ENCODE data around the gene MAPK6.
"Not testable (repeated sequence)": the region's sequence is repeated elsewhere in the genome, so short reads cannot be mapped to it uniquely, and the experiment has no call there.

Gene MAPK6

GRCh38 chr15:52018693-52019393 is at the start of gene MAPK6:
MAPK6 (plus strand) TSS chr15:52019219; CDS start chr15:52046461, 27,242 bp downstream.
- CTCF ChIA-PET: no interaction called here
- Mint-ChIP-seq H3K27ac (peak within 1 kb of the TSS; percentile 99), H3K9me3 (no peaks in the 10 kb centered on the region), H3K27me3 (peaks cover 14% of the 10 kb centered on the region), H3K4me1 (peaks cover 39% of the 10 kb centered on the region), H3K4me3 (peak within 1 kb of the TSS; percentile 98), H3K36me3 (no peaks in the 10 kb centered on the region)
- DNase-seq: peak; percentile 94

- CTCF ChIA-PET: interaction anchor here (1.4 kb wide), 1 partner anchor 64 kb away, joined by 3 read pairs; no protein-coding TSS in a partner anchor
- peaks cover 5% of the 10 kb centered on the region for H3K27me3 Mint-ChIP-seq
- H3K36me3 Mint-ChIP-seq: peaks cover 38% of the 10 kb centered on the region
- H3K9me3 Mint-ChIP-seq: peaks cover 9% of the 10 kb centered on the region
- H3K27ac Mint-ChIP-seq: no peak overlapping the region
- no peak for DNase-seq
- H3K4me1 Mint-ChIP-seq: peaks cover 33% of the 10 kb centered on the region
- H3K4me3 Mint-ChIP-seq: peak overlapping the region; percentile 24
These were observed 49.3 kb upstream of the MAPK6 start for GRCh38 chr15:51969728-51970127.

GRCh38 chr15:51970132-51970817 is 48.7 kb upstream of the MAPK6 start:
- peaks cover 34% of the 10 kb centered on the region for H3K36me3 Mint-ChIP-seq
- H3K27me3 Mint-ChIP-seq: peaks cover 5% of the 10 kb centered on the region
- peak overlapping the region; percentile 95 for H3K4me3 Mint-ChIP-seq
- H3K4me1 Mint-ChIP-seq: peaks cover 32% of the 10 kb centered on the region
- H3K9me3 Mint-ChIP-seq: peaks cover 9% of the 10 kb centered on the region
- DNase-seq: no peak
- peak overlapping the region; percentile 93 for H3K27ac Mint-ChIP-seq
- CTCF ChIA-PET: interaction anchor here (1.0 to 1.4 kb wide), 3 partner anchors 14 to 238 kb away, joined by 3 to 4 read pairs (median 3); no protein-coding TSS in a partner anchor

GRCh38 chr15:51971032-51971374 is 48.0 kb upstream of the MAPK6 start:
- Mint-ChIP-seq H3K4me1 (peaks cover 28% of the 10 kb centered on the region), H3K4me3 (peak overlapping the region; percentile 95), H3K27ac (peak overlapping the region; percentile 93), H3K9me3 (peaks cover 9% of the 10 kb centered on the region), H3K27me3 (peaks cover 5% of the 10 kb centered on the region), H3K36me3 (peaks cover 27% of the 10 kb centered on the region)
- DNase-seq: no peak
- CTCF ChIA-PET: interaction anchor here (0.9 to 2.2 kb wide), 6 partner anchors 10 to 237 kb away, joined by 3 to 12 read pairs (median 4); no protein-coding TSS in a partner anchor

- Mint-ChIP-seq H3K27me3 (peaks cover 5% of the 10 kb centered on the region), H3K4me3 (peak within 1 kb of the TSS; percentile 95), H3K27ac (peak within 1 kb of the TSS; percentile 93), H3K9me3 (peaks cover 9% of the 10 kb centered on the region), H3K36me3 (peaks cover 22% of the 10 kb centered on the region), H3K4me1 (peaks cover 27% of the 10 kb centered on the region)
- peak; percentile 94 for DNase-seq
- CTCF ChIA-PET: interaction anchor here (0.9 to 2.2 kb wide), 5 partner anchors 9 to 237 kb away, joined by 3 to 12 read pairs (median 4); no protein-coding TSS in a partner anchor
These were observed 47.5 kb upstream of the MAPK6 start, which contains the start of gene LEO1 for GRCh38 chr15:51971375-51972133. LEO1 (minus strand) TSS chr15:51971778; CDS start chr15:51971745, 33 bp downstream.

DNA sequence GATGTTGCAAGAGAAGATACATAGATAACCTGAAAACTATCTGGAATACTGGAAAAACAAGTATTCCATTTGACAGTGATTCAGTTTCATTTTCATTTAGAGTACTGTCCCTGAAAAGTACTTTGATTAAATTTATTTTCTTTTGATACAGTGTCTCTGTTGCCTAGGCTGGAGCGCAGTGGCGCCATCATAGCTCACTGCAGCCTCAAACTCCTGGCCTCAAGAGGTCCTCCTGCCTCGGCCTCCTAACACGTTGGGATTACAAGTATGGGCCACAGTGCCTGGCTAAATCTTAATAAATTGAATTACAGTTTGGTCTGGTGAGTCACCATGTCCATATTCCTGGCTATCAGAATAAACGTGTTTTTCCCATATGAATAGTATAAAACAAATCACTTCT is 45.8 kb upstream of the MAPK6 start:
- Mint-ChIP-seq H3K27ac (peak overlapping the region; percentile 71), H3K4me3 (no peak overlapping the region)

GRCh38 chr15:51973775-51974174 is 45.2 kb upstream of the MAPK6 start:
- CTCF ChIA-PET: interaction anchor here (1.5 kb wide), 1 partner anchor 105 kb away, joined by 5 read pairs; no protein-coding TSS in a partner anchor
- H3K27ac Mint-ChIP-seq: no peak overlapping the region
- H3K4me3 Mint-ChIP-seq: no peak overlapping the region

More for the DNA sequence above, 45.8 kb upstream of the MAPK6 start:
- Mint-ChIP-seq H3K4me1 (peaks cover 27% of the 10 kb centered on the region), H3K27me3 (peaks cover 5% of the 10 kb centered on the region), H3K36me3 (peaks cover 11% of the 10 kb centered on the region), H3K9me3 (no peaks in the 10 kb centered on the region)
- no peak for DNase-seq
- CTCF ChIA-PET: interaction anchor here (0.6 to 2.2 kb wide), 4 partner anchors 8 to 260 kb away, joined by 3 to 12 read pairs (median 6); no protein-coding TSS in a partner anchor

DNA sequence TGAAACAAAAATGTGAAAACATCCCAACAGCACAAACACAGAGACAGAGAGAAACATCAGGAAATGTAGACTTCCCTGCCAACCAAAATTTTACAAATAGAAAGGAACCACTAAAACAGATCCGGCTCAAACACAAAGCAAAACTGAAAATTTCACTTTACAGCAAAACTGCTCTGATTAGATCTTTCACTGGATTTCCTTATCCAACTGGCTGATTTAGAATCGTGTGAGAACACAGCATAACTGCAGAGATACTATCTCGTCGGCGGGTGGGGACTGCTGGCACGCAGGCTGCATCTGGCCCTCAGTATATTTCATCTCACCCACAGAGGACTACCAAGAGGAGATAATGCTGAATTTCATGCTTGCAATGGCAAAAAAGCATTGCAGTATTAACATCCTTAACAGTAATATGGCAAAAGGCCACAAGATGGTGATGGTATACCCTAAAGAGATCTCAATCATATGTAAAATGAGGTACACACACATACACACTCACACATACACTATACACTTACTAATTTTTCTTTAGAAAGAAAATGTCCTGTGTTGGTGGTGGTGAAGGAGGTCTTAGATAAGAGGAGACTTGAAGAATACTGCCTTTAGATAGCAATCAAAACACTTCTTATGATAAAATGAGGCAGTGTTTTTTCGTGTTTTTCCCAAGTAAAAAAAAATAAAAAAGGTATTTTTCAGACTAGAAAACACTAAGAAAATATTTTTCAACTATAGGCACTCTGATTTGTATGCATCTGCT is 36.8 kb upstream of the MAPK6 start:
- Mint-ChIP-seq H3K27ac (peak overlapping the region; percentile 93), H3K4me3 (peak overlapping the region; percentile 70), H3K27me3 (peaks cover 6% of the 10 kb centered on the region), H3K9me3 (no peaks in the 10 kb centered on the region), H3K4me1 (peaks cover 17% of the 10 kb centered on the region), H3K36me3 (no peaks in the 10 kb centered on the region)
- peak; percentile 80 for DNase-seq
- CTCF ChIA-PET: interaction anchor here (1.1 to 3.4 kb wide), 5 partner anchors 10 to 158 kb away, joined by 3 to 39 read pairs (median 12); partner anchors contain the start of gene LEO1

More at GRCh38 chr15:51973775-51974174, 45.2 kb upstream of the MAPK6 start:
- Mint-ChIP-seq H3K36me3 (peaks cover 10% of the 10 kb centered on the region), H3K9me3 (no peaks in the 10 kb centered on the region), H3K4me1 (peaks cover 27% of the 10 kb centered on the region), H3K27me3 (peaks cover 5% of the 10 kb centered on the region)
- DNase-seq: no peak

DNA sequence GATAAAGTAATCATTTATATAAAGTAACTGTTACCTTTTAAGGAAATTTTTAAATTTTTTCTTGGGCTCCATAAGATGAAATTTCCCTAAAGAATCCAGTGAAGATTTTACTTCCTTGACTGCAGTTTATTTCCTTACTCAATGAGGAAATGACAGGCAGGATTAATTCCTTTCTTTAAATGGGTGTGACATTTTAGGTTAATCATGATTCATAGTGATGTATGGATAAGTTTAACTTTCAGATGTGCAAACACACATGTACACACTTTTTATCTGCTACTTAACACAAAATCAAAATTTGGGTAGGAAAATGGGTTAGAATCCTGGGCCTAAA is 36.3 kb upstream of the MAPK6 start:
- Mint-ChIP-seq H3K4me1 (peaks cover 17% of the 10 kb centered on the region), H3K36me3 (no peaks in the 10 kb centered on the region), H3K4me3 (no peak overlapping the region), H3K27ac (no peak overlapping the region), H3K27me3 (peaks cover 12% of the 10 kb centered on the region), H3K9me3 (no peaks in the 10 kb centered on the region)
- no peak for DNase-seq
- CTCF ChIA-PET: interaction anchor here (1.1 to 1.3 kb wide), 3 partner anchors 97 to 245 kb away, joined by 3 to 5 read pairs (median 3); no protein-coding TSS in a partner anchor

GRCh38 chr15:51991141-51991540 is 27.9 kb upstream of the MAPK6 start:
- DNase-seq: no peak
- CTCF ChIA-PET: no interaction called here
- Mint-ChIP-seq H3K27ac (no peak overlapping the region), H3K9me3 (no peaks in the 10 kb centered on the region), H3K36me3 (no peaks in the 10 kb centered on the region), H3K4me3 (no peak overlapping the region), H3K27me3 (peaks cover 8% of the 10 kb centered on the region), H3K4me1 (no peaks in the 10 kb centered on the region)

GRCh38 chr15:51992953-51993352 is 26.1 kb upstream of the MAPK6 start:
- H3K36me3 Mint-ChIP-seq: no peaks in the 10 kb centered on the region

GRCh38 chr15:52002351-52002750 is 16.7 kb upstream of the MAPK6 start:
- DNase-seq: no peak
- H3K4me3 Mint-ChIP-seq: no peak overlapping the region
- peaks cover 3% of the 10 kb centered on the region for H3K9me3 Mint-ChIP-seq
- CTCF ChIA-PET: no interaction called here
- H3K4me1 Mint-ChIP-seq: peaks cover 23% of the 10 kb centered on the region
- no peaks in the 10 kb centered on the region for H3K36me3 Mint-ChIP-seq
- H3K27me3 Mint-ChIP-seq: peaks cover 7% of the 10 kb centered on the region
- H3K27ac Mint-ChIP-seq: no peak overlapping the region

More at GRCh38 chr15:51992953-51993352, 26.1 kb upstream of the MAPK6 start:
- CTCF ChIA-PET: interaction anchor here (1.0 kb wide), 2 partner anchors 83 to 86 kb away, joined by 3 read pairs; no protein-coding TSS in a partner anchor
- H3K9me3 Mint-ChIP-seq: no peaks in the 10 kb centered on the region
- no peak overlapping the region for H3K27ac Mint-ChIP-seq
- H3K4me3 Mint-ChIP-seq: no peak overlapping the region
- no peak for DNase-seq
- no peaks in the 10 kb centered on the region for H3K4me1 Mint-ChIP-seq
- H3K27me3 Mint-ChIP-seq: no peaks in the 10 kb centered on the region

GRCh38 chr15:52003089-52003488 is 15.9 kb upstream of the MAPK6 start:
- not testable (repeated sequence) for H3K4me3 Mint-ChIP-seq, H3K27ac Mint-ChIP-seq, H3K27me3 Mint-ChIP-seq, DNase-seq, H3K9me3 Mint-ChIP-seq, H3K36me3 Mint-ChIP-seq
- CTCF ChIA-PET: interaction anchor here (1.5 kb wide), 1 partner anchor 205 kb away, joined by 4 read pairs; no protein-coding TSS in a partner anchor
- peaks cover 29% of the 10 kb centered on the region for H3K4me1 Mint-ChIP-seq
